NCI-H146 treated with DMSO at 0.1 percent for 48 hours (cell line): ENCODE results near the gene ADCY5.

Experiments
- DNase-seq: peaks from one replicate; lab custom pipeline; 2025; ENCODE audit not compliant: unreplicated experiment; lab: John Stamatoyannopoulos, UW

ADCY5 gene

DNA sequence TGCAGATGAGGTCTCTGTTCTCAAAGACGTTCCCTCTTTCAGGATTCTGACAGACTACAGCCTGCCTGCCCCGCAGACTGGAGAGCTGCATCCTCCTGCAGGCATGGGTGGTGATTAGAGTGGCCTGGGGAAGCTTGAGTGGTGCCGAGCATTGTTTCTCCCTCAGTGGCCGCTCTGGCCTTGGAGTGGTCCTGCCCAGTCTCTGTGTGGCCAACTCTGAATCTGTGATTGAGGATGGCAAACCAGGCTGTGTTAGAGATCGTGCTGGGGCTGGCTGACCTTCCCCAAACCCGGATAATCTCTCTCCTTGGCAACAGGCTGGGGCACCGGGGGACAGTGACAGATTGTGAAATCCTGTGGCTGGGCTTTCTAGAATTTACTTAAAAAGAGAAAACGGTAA is 11.0 kb upstream of the ADCY5 start:
- no peak for DNase-seq

GRCh38 chr3:123458255-123458654 is 9.4 kb upstream of the ADCY5 start:
- no peak for DNase-seq

DNA sequence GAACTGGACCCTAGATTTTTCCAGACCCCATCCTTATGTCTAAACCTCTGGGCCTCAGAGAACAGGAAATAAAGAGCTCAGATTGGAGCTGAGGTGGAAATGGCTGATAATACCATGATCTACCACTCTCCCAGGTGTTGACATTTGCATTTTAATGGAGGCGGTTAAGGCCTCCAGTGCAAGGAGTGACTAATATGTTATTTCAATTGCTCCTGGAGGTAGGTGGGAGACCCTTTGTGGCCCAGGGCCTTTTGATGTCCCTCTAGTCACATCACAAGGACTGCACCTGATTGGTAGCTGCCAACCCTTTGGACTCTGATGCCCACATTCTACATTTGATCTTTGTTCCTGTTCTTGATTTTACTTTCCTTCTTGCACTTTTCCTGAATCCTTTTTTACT is 9.0 kb upstream of the ADCY5 start:
- no peak for DNase-seq

DNA sequence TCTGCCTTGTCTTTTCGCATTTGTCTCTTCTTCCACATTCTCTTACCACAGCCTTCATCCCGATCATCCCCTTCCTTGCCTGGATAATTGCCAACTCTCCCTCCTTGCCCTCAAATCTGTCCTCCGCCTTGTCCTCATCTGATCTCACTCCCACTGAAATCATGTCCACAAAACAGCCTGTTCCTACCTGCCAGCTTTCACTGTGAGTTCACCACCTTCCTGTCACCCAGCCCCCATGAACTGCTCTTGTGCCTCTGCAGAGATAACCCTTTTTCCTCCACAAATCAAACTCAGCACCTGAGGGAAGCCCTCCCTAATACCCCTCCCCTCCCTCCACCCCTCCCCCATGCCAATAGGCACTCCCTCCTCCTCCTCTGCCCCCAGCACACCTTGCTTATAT is 4.8 kb upstream of the ADCY5 start:
- peak; percentile 70 for DNase-seq

- no peak for DNase-seq
These were observed 2.3 kb upstream of the ADCY5 start for GRCh38 chr3:123451186-123451585.

DNA sequence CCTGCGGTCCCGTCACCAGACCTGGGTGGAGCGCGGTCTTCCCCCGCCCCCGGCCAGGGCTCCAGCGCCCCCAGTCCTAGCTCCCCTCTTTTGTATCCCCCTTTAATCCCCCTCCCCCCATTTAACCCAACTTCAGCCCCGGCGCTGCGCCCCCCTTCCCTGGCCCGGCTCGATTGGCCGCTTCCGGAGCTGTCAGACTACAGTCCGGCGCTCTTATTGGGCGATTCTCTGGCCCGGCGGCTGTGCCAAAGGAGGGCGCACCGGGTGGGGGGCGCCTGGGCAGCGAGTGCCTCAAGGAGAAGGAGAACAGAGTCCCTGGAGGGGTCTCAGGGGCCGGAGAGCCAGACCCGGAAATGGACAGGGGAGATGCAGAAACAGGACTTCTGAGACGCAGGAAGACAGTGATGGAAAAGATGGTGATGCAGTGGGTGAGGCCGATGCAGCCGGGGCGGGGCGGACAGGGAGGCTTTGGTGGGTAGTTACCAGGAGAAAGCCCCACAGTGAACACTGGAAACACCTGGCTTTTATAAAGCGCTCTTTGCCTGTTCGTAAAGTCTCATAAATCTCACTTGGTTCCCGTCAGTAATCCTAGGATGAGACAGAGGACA is 1.2 kb upstream of the ADCY5 start:
- peak; percentile 46 for DNase-seq

- DNase-seq, result peak; percentile 51
These were observed 459 bp upstream of the ADCY5 start for GRCh38 chr3:123449102-123449996.

- no peak for DNase-seq
These were observed 957 bp downstream of the ADCY5 start for GRCh38 chr3:123447749-123448517.

DNA sequence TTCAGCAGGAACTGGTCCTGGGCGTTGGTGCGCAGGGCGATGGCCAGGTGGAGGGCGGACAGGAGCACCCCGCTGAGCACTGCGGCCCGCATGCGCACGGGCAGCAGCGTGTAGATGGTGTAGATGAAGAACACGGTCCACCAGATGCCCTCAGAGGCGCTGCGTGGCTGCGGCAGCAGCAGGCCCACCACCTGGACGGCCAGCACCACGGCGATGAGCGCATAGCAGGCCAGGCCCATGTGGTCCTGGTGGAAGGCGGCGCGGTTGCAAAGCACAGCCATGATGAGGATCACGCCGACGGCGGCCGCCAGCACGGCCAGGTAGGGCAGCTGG is 1.5 kb downstream of the ADCY5 start:
- no peak for DNase-seq

GRCh38 chr3:123446610-123447109 is 2.2 kb downstream of the ADCY5 start:
- no peak for DNase-seq

GRCh38 chr3:123446210-123446609 is 2.7 kb downstream of the ADCY5 start:
- no peak for DNase-seq

- DNase-seq, result no peak
These were observed 3.2 kb downstream of the ADCY5 start for GRCh38 chr3:123445702-123446101.

- DNase-seq, result no peak
These were observed 4.1 kb downstream of the ADCY5 start for GRCh38 chr3:123444744-123445143.

DNA sequence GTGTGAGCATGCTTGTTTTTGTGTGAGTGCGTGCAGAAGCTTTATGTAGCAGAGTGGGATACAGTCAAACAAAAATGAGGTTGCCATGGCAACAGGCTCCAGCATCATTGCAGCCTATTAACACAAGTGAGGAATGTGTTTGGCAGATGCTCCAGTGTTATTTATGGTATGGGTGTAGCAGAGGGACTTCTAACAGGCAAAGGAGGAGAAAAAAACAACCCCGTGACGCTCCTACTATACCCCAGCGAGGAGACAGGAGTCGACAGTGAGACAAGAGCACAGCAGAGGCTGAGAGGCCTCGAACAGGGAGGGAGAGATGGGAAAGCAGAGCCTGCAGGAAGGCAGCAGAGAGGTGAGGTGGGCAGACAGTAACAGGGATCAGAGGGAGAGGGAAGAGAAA is 4.9 kb downstream of the ADCY5 start:
- DNase-seq, result no peak

DNA sequence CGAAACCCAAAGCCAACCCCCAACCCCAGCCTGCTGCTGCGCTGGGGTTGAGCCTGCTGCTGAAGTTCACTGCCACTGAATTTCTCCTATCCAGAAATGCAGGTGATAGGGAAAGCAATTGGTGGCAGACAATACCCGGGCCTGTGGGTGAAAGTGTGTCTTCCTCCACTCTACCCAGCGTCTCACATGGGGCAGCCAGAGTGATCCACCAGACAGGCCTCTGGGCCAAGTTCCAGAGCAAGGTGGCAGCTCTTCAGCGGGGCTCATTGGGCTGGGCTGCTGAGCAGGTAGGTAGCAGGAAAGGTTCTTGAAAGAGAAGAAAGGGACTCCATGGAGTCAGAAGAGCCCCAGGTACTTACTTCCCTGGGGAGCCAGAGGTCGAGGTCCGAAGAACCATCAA is 6.0 kb downstream of the ADCY5 start:
- DNase-seq, result no peak

- DNase-seq, result no peak
These were observed 6.8 kb downstream of the ADCY5 start for GRCh38 chr3:123442125-123442524.

DNA sequence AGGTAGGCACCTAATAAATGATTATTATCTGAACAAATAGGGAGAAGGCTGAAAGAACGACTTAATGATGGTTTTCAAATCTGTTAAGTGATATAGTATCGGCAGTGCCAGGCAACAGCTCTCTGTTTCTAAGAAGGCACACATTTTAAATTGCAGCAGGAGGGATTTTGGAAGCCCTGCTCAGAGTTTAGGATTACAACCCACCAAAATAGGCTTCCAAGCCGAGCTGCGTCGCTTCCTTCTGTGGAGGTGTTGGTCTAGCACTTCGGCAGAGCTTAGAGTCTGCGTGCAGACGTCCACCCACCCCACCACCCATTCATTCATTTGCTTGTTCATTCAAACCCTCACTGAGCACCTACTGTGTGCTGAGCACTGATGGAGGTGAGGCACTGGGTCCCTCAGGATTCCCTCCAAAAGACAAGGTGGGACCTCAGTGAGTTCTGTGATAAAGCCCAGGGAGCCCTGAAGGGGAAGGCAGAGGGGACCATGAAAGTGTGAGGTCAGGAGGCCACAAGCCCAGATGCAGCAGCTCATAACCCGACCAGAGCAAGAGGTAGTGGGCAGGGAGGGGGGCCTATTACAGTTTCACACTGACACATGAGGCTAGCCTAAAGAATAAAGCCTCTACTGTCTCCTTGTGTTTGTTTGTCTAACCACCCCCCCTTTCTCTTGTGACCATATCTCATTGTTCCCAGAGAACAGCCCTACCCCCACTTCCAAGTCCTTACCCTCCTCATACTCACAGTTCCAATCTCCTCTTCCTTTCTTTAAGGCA is 8.9 kb downstream of the ADCY5 start:
- no peak for DNase-seq

- DNase-seq, result no peak
These were observed 15.9 kb downstream of the ADCY5 start for GRCh38 chr3:123432832-123433523.

- DNase-seq, result no peak
These were observed 17.1 kb downstream of the ADCY5 start for GRCh38 chr3:123431658-123432324.
